ENCODE results near the gene SPATC1L.
"Not testable (repeated sequence)": the region's sequence is repeated elsewhere in the genome, so short reads cannot be mapped to it uniquely, and the experiment has no call there.

SPATC1L gene

DNA sequence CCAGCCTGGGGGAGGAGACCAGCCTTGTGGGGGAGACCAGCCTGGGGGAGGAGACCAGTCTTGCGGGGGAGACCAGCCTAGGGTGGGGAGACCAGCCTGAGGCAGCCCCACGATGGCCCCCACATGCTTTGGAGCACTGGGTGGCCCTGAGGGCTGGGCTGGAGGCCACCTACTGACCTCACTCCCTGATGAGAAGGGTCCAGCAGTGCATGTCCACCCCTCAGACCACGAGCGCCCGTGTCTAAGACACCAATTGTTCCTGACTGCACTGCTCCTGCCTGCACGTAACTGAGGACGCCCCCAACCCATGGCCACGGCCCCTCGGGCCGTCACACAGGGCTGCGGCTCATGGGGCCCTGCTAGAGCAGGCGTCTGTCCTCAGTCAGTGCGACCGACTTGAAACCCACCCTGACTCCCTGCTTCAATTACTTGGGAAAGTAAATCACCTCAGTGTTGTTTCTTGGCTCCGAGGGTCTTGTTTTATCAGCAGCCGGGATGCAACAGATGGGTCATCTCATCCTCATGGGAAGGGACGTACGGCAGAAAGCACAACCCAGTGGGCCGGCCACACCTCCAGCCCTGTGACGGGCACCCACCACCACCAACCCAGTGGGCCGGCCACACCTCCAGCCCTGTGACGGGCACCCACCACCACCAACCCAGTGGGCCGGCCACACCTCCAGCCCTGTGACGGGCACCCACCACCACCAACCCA, at the start of gene SPATC1L:
Gene SPATC1L, minus strand, starts transcription at position 550 of the 715 bp plus-strand sequence. CDS start 1,643 bp downstream, outside the sequence.
- no peak for DNase-seq

- DNase-seq = no peak
Observed at GRCh38 chr21:46229923-46230260, 45.6 kb upstream of the SPATC1L start.

DNA sequence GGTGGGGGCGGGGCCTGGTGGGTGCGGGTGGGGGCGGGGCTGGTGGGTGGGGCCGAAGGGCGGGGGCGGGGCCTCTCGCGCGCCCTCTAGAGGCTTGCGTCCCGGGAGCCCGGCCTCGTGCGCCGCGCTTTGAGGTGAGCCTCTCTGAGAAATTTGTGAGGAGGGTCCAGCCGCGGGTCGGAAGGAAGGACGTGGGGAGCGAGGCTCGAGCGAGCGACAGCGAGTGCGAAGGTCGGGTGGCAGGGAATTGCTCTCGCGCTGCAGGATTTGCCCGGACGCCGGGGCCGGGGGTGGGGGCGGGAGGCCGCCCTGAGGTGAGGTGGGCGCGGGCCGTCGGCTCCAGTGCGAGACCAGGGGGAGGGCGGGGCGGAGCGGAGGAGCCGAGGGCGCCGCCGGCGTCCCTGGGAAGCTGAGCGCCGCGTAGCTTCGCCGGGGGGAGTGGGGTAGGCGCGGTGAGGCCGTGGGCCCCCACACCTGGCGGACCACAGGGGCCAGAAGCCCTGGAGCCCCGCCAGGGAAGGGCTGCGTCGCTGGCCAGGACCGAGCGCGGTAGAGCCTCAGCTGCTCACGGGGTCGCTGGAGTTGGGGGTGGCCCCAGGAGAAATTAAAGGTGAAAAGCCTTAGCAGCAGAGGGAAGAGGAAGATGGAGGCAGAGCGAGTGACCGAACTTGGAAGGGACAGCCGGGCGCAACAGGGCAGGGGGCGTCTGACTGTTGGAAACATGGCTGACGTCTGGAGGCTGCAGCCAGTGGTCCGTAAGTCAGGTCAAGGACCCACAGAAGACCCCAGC, 45.1 kb upstream of the SPATC1L start:
- DNase-seq = no peak

DNA sequence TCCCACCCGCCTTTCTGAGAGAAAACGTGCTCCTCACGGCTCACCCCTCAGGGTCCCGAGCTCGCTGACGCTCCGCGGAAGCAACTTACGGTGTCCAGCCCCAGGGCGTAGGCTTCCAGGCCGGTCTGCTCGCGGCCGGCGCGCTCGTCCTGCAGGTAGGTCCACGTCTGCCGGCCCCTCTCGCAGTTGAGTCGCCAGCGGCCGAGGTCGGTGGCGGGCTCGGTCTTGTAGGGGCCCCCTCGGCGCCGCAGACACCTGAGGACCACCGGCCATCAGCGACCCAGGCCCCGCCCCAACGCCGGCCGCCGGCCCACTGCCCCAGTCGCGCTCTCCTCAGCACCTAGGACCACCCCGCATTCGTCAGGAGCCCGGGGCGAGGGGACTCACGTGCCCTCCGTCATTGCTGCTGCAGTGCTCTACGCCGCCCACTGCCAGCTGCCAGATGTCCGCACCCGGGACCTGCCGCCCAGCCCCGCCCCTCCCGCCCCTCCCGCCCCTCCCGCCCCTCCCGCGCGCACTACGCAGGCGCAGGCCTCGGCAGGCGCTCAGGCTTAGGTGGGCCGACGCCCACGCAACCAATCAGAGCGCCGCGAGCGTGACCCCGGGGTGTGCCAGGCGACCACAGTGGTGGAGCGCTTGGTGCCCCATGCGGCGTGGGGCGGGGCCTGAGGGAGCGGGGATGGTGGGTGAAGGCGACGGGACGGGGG, 44.2 kb upstream of the SPATC1L start, which contains the start of gene LSS:
Gene LSS, minus strand, starts transcription at position 430 of the 707 bp plus-strand sequence. Its CDS starts 29 bp downstream, at position 401.
- DNase-seq = peak; percentile 96

- DNase-seq = no peak
Observed at GRCh38 chr21:46227811-46228344, 43.6 kb upstream of the SPATC1L start.

DNA sequence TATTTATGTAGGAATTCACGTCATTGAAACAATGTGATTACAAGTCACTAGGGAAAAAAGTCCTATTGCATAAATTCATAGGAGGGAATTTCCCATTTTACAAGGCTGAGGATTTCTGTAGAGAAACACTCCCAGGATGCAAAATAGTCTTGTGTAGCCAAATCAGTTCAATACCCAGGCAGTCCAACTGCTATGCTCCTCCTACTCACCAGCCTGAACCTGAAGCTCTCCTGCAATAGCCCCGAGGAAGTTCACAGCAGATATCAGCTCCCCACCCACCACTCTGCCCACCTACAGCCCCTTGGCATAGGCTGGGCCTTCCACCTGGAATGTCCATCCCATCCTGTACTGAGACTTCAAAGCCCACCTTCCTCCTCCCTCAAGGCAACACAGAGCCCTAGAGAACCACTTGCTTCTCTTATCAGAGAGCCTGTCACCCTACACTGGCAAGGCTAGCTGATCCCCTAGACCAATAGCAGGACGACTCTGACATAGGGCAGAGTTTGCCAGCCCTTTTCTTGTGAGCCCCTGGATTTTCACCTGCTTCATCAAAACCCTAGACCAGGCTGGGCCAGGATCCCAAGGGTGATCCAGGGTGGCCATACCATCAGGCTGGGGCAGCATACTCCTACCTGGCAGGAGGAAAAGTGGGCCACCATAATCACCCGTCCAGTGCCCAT, 42.8 kb upstream of the SPATC1L start:
- no peak for DNase-seq

DNA sequence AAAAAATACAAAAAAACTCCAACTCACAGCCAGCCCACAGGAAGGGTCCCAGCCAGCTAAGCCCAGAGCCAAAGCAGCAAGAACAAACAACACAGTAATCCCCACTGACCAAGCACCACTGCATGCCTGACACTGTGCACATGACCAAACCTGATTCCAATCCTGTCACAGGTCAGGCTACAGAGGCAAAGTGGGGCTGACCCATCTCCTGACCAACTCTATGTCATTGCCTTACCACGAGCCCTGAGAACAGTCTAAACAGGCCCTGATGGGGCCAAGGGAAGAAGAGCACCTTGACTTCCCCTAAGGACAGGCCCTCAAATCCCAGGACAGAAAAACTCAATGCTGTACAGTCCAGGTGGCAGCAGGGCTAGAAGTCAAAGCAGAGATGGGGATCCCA, 41.9 kb upstream of the SPATC1L start:
- no peak for DNase-seq

- not testable (repeated sequence) for DNase-seq
Observed at GRCh38 chr21:46223661-46224060, 39.4 kb upstream of the SPATC1L start.

GRCh38 chr21:46223217-46223616, 39.0 kb upstream of the SPATC1L start:
- no peak for DNase-seq

DNA sequence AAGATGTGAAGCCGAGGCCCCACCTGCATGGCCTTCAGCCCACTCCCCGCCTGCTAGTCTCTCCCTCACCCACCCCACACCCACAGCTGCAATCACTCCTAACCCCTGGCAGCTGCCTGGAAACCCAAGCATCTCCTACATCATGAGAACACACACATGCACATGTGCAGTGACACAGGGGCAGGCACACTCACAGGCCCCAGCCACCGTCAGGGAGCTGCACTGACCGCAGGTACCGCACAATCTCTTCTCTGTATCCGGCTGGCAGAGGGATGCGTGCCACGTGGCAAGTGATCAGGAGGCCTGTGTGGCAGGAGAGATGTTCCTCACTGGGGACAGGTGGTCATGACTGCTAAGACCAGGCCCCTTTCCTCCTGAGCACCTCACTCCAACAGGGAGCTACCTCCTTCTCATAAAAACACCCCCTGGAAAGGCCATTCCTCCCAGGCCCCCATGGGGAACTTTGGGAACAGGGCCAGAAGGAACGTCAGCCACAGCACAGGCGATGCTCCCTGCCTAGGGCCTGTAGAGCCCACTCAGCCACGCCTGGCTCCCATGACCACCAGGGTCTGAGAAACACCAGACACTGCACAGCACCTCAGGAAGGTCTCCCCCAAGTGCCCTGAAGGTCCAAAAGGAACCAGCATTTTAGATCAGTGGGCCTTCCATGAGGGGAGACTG, 38.3 kb upstream of the SPATC1L start:
- DNase-seq = no peak

DNA sequence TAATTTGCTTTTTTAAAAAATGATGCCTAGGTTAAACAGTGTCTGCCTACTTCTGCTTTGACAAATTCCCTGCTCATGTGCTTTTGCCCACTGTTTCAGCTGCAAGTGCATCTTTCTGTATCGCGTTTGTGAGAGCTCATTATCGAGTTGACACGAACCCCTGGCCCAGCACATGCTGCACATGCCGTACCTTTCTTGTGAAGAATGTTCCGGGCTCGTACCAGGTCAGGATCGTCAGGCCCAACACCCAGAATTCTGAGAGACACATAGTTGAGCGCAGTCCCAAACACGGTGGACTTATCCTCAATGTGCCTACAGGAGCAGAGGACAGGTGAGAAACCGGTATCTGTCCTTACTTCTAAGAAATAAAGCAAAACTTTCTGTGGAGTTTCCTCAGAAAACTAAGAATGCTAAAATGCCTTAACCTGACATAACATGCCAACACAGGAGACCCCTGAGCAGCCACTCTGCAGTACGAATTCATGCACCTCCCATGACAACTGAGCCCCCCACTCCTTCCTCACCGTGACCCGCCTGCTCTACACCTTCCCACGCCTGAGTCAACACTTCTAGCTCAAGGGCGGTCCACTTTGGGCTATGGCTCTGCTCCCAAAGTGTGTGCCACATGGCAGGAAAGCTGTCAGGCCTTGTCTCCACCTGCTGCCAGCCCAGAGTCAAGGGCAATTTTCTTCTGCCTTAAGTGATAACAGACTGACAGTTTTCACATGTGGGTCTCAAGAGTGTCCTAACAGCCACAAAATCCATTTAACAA, 37.6 kb upstream of the SPATC1L start:
- no peak for DNase-seq

- no peak for DNase-seq
Observed at GRCh38 chr21:46220847-46221246, 36.6 kb upstream of the SPATC1L start.

GRCh38 chr21:46220275-46220810, 36.1 kb upstream of the SPATC1L start:
- DNase-seq = no peak

DNA sequence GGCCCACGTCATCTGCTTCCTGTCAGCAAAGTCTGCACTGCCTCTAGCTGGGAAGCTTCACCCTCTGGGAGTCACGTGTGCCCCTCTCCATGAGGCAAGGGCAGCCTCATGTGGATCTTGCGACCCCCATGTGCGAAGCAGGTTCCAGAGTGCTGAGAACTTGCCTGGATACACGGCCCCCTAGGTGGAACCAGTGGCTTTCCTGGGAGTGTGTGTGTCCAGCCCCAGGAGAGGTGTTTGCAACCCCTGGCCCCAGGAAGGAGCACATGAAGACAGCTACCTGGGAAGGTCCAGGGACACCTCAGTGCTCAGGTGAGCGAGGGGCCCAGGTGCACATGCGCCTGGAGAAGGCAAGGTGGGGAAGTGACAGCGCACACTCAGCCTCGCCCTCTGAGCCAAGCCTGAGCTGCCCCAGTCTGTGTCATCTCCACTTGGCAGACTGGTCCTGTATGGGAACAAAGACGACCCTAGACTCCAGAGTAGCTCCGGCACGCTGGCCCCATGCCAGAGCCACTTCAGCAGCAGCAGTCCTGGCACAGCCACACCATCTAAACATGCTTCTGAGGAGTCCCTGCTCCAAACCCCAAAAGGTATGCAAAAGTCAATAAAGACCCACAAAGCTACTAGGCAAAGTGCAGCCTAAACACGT, 35.5 kb upstream of the SPATC1L start:
- no peak for DNase-seq

- DNase-seq = no peak
Observed at GRCh38 chr21:46218906-46219590, 34.8 kb upstream of the SPATC1L start.

DNA sequence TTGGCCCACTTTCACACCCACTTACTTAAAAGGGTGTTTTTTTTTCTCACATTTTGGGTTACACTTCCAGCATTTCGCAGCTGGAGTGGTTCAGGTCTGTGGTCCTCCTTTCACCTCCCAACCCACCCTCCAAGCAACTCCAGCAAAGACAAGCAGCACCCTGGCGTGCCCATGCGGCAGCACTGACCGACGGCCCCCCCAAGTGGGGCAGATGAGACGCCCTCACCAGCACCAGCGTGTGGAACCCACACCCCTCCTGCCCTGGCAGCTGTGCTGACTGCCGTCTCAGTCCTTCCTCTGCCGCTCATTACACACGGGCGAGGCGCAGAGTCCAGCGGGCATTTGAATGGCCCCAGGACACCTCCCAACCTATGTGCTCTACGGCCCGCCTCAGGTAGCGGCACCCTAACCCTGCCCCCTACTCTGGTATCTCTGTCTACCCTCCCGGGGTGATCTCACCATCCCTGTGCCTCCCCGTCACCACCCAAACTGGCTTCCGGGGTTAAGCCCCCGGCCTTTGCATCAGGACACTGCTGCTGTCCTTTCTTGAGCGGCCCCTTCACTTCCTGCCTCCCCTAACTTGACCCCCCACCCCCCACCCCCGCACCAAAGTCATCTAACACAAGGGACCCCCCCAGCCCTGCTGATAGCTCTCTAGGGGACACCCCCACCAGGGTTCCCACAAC, 33.4 kb upstream of the SPATC1L start:
- no peak for DNase-seq

- DNase-seq = no peak
Observed at GRCh38 chr21:46216132-46216747, 32.0 kb upstream of the SPATC1L start.

- DNase-seq = no peak
Observed at GRCh38 chr21:46215436-46216131, 31.3 kb upstream of the SPATC1L start.
